ENCODE results near the gene UBE2G1.

DNA sequence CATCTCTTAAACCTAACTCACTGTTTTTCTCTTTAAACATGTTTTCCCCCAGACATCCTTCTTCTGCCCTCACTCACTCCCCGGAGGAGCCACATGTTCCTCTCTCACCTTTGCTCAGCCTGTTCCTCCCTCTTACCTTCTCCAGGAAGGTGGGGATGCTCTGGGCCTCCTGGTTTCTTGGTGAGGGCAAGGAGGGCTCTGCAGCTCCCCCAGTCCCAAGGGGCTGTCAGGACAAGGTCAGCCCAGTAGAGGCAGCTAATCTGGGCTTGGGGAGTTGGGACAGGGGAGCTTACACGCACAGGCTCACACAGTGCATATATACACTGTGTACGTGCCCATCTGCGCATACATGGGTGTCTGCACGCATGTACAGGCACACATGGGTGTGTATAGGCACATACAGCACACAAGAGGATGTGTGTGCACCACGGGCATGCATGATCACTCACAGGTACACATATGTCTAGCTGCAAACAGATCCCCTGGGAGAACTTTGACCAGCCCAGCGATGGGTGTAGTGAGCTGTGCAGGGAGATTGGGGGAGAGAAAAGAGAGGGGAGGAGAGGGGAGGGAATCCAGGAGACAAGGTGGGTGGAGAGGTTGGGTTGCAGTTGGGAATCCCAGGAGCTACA, 38.7 kb upstream of the UBE2G1 start:
- TF ChIP-seq, protein P1, sequence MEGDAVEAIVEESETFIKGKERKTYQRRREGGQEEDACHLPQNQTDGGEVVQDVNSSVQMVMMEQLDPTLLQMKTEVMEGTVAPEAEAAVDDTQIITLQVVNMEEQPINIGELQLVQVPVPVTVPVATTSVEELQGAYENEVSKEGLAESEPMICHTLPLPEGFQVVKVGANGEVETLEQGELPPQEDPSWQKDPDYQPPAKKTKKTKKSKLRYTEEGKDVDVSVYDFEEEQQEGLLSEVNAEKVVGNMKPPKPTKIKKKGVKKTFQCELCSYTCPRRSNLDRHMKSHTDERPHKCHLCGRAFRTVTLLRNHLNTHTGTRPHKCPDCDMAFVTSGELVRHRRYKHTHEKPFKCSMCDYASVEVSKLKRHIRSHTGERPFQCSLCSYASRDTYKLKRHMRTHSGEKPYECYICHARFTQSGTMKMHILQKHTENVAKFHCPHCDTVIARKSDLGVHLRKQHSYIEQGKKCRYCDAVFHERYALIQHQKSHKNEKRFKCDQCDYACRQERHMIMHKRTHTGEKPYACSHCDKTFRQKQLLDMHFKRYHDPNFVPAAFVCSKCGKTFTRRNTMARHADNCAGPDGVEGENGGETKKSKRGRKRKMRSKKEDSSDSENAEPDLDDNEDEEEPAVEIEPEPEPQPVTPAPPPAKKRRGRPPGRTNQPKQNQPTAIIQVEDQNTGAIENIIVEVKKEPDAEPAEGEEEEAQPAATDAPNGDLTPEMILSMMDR (IDR thresholded peaks at IDR 0.05; ENCODE audit: low read depth, low read length), result no peak
- no peak for TF ChIP-seq EZH2phosphoT487 (IDR thresholded peaks at IDR 0.05; ENCODE audit: low read depth)

Data from OCI-LY3 (cell line).